ENCODE results near the gene RPL10. TPM values are rescaled to one million over a fixed set of nuclear protein-coding genes. Genes with fewer than 3 reads are reported as not detected.

Gene RPL10
- total RNA-seq, 1 donor from 2014 or later = 5,113 TPM

- ChIA-PET POLR2A (interaction anchor here (1.0 to 2.3 kb wide), 6 partner anchors 8 to 103 kb away, joined by 3 to 5 read pairs (median 3); partner anchors contain the start of genes EMD and IKBKG), CTCF (no interaction called here)
- Mint-ChIP-seq H3K4me1 (peaks cover 5% of the 10 kb centered on the region), H3K36me3 (ENCODE audit: low read depth) (peaks cover 34% of the 10 kb centered on the region), H3K9me3 (no peaks in the 10 kb centered on the region), H3K4me3 (peak within 1 kb of the TSS; percentile 77), H3K27me3 (no peaks in the 10 kb centered on the region), H3K27ac (peak within 1 kb of the TSS; percentile 66)
- no peak for TF ChIP-seq CTCF (IDR thresholded peaks at IDR 0.05)
- ATAC-seq (ENCODE audit: low read depth) (peak; percentile 90), DNase-seq (peak; percentile 75)
- intact Hi-C loops (cut with micrococcal nuclease) = loop anchor here (1.0 kb wide), 1 partner anchor 13 kb away; no protein-coding TSS in a partner anchor
Observed at GRCh38 chrX:154443992-154444754, 46.0 kb downstream of the RPL10 start, which contains the start of gene FAM50A. TSS of gene FAM50A (plus strand) at chrX:154444141. CDS start at chrX:154444236, 95 bp downstream.

GRCh38 chrX:154444755-154445246 is 46.6 kb downstream of the RPL10 start:
- CTCF ChIA-PET = no interaction called here
- DNase-seq (no peak), ATAC-seq (ENCODE audit: low read depth) (no peak)
- H3K4me1 Mint-ChIP-seq = peaks cover 5% of the 10 kb centered on the region
- H3K27ac Mint-ChIP-seq = no peak overlapping the region
- H3K4me3 Mint-ChIP-seq = peak overlapping the region; percentile 48
- POLR2A ChIA-PET = interaction anchor here (1.0 to 2.3 kb wide), 5 partner anchors 9 to 66 kb away, joined by 3 to 5 read pairs (median 3); partner anchors contain the start of gene EMD
- no peaks in the 10 kb centered on the region for H3K27me3 Mint-ChIP-seq
- no peak for TF ChIP-seq CTCF (IDR thresholded peaks at IDR 0.05)
- H3K9me3 Mint-ChIP-seq = no peaks in the 10 kb centered on the region
- peaks cover 35% of the 10 kb centered on the region for H3K36me3 Mint-ChIP-seq (ENCODE audit: low read depth)
- intact Hi-C loops (cut with micrococcal nuclease) = loop anchor here (1.0 kb wide), 1 partner anchor 12 kb away; no protein-coding TSS in a partner anchor

GRCh38 chrX:154445776-154446175 is 47.6 kb downstream of the RPL10 start:
- DNase-seq = no peak
- Mint-ChIP-seq H3K4me1 (peaks cover 3% of the 10 kb centered on the region), H3K36me3 (ENCODE audit: low read depth) (peaks cover 37% of the 10 kb centered on the region), H3K4me3 (no peak overlapping the region), H3K27me3 (no peaks in the 10 kb centered on the region), H3K9me3 (no peaks in the 10 kb centered on the region), H3K27ac (no peak overlapping the region)
- ChIA-PET POLR2A (interaction anchor here (0.6 to 2.3 kb wide), 2 partner anchors 48 to 77 kb away, joined by 5 read pairs; no protein-coding TSS in a partner anchor), CTCF (no interaction called here)
- intact Hi-C loops (cut with micrococcal nuclease) = no loop called here
- no peak for TF ChIP-seq CTCF (IDR thresholded peaks at IDR 0.05)
- no peak for ATAC-seq (ENCODE audit: low read depth)

- no peak overlapping the region for H3K4me3 Mint-ChIP-seq
- ATAC-seq (ENCODE audit: low read depth) = no peak
- H3K27ac Mint-ChIP-seq = no peak overlapping the region
Observed at GRCh38 chrX:154446430-154446829, 48.3 kb downstream of the RPL10 start.

More at GRCh38 chrX:154446430-154446829, 48.3 kb downstream of the RPL10 start:
- H3K4me1 Mint-ChIP-seq = peaks cover 3% of the 10 kb centered on the region
- CTCF ChIA-PET = no interaction called here
- H3K36me3 Mint-ChIP-seq (ENCODE audit: low read depth) = peaks cover 36% of the 10 kb centered on the region
- POLR2A ChIA-PET = no interaction called here
- TF ChIP-seq CTCF (IDR thresholded peaks at IDR 0.05) = no peak
- DNase-seq = no peak
- intact Hi-C loops (cut with micrococcal nuclease) = no loop called here
- H3K9me3 Mint-ChIP-seq = no peaks in the 10 kb centered on the region
- no peaks in the 10 kb centered on the region for H3K27me3 Mint-ChIP-seq
